NB4 (cell line): ENCODE measurements around the gene OR2M3.

Experiments
- DNase-seq: peaks from one replicate; pipeline ENCODE4 v3.0.0; 2010; ENCODE audit warnings: low read depth
- H3K4me3 ChIP-seq: one replicate; pipeline ENCODE4 v1.5.1; 2011; ENCODE audit warnings: mild to moderate bottlenecking, low read depth, low read length, moderate library complexity
- CTCF ChIP-seq: IDR thresholded peaks from one replicate; pipeline ENCODE4 v1.5.1; 2012; ENCODE audit warnings: low read depth, low read length
- MAX ChIP-seq: IDR thresholded peaks from 2 replicates; pipeline ENCODE4 v1.6.1; 2011; ENCODE audit warnings: low read depth, low read length
- MYC ChIP-seq: IDR thresholded peaks from 2 replicates; pipeline ENCODE4 v1.6.1; 2011; ENCODE audit warnings: low read depth, low read length
- POLR2A ChIP-seq: IDR thresholded peaks from 2 replicates; pipeline ENCODE4 v1.6.1; 2011; ENCODE audit warnings: mild to moderate bottlenecking; ENCODE audit not compliant: insufficient read length; ENCODE audit errors: extremely low read depth

OR2M3 gene

GRCh38 chr1:248196965-248197364 lies at the start of gene OR2M3:
Gene OR2M3, plus strand, starts transcription at chr1:248197265. Its CDS starts 5,803 bp downstream, at chr1:248203068.
- no peak for DNase-seq
- no peak for TF ChIP-seq POLR2A
- no peak for TF ChIP-seq MAX
- TF ChIP-seq MYC = no peak
- TF ChIP-seq CTCF = no peak
- no peak within 1 kb of the TSS for H3K4me3 ChIP-seq

- no peak for DNase-seq
- TF ChIP-seq MAX = no peak
- no peak for TF ChIP-seq MYC
- no peak for TF ChIP-seq POLR2A
- TF ChIP-seq CTCF = no peak
- H3K4me3 ChIP-seq = no peak overlapping the region
Measured at GRCh38 chr1:248152056-248152827, 44.8 kb upstream of the OR2M3 start.

GRCh38 chr1:248155927-248156326 lies 41.1 kb upstream of the OR2M3 start:
- no peak for TF ChIP-seq MYC
- DNase-seq = peak; percentile 5

GRCh38 chr1:248158758-248159157 lies 38.3 kb upstream of the OR2M3 start:
- no peak overlapping the region for H3K4me3 ChIP-seq
- DNase-seq = no peak
- no peak for TF ChIP-seq MAX

More at GRCh38 chr1:248155927-248156326, 41.1 kb upstream of the OR2M3 start:
- H3K4me3 ChIP-seq = no peak overlapping the region

- no peak for DNase-seq
- TF ChIP-seq CTCF (no peak), MYC (no peak), MAX (no peak), POLR2A (no peak)
Measured at GRCh38 chr1:248164031-248164430, 33.0 kb upstream of the OR2M3 start.

GRCh38 chr1:248165186-248165585 lies 31.9 kb upstream of the OR2M3 start:
- DNase-seq = no peak
- TF ChIP-seq MAX (no peak), MYC (no peak), CTCF (no peak), POLR2A (no peak)
- H3K4me3 ChIP-seq = no peak overlapping the region

More at GRCh38 chr1:248164031-248164430, 33.0 kb upstream of the OR2M3 start:
- no peak overlapping the region for H3K4me3 ChIP-seq

- H3K4me3 ChIP-seq = no peak within 1 kb of the TSS
- no peak for DNase-seq
- TF ChIP-seq MYC (no peak), CTCF (no peak), POLR2A (no peak), MAX (no peak)
Measured at GRCh38 chr1:248174521-248174920, 22.5 kb upstream of the OR2M3 start, which contains the start of gene OR2M2. Gene OR2M2, plus strand, starts transcription at chr1:248174821. Its CDS starts 5,165 bp downstream, at chr1:248179986.
